ENCODE measurements around the gene UHRF2. TPM values are rescaled to one million over a fixed set of nuclear protein-coding genes. Genes with fewer than 3 reads are reported as not detected.

The UHRF2 gene
- total RNA-seq, 1 donor from 2014 or later, result 53.8 TPM

GRCh38 chr9:6426117-6426516, 13.1 kb downstream of the UHRF2 start:
- H3K9ac ChIP-seq (ENCODE audit: low read depth in 1 of 3, low read length in 3 of 3), result peak overlapping the region in 1 of 3 donors; percentile 43
- peaks cover 3 to 10% (median 4%) of the 10 kb centered on the region in 3 donors for H3K4me1 ChIP-seq (ENCODE audit: control insufficient read depth in 3 of 3, insufficient read depth in 3 of 3, low read length in 3 of 3)
- H3K36me3 ChIP-seq (ENCODE audit: control insufficient read depth in 3 of 3, insufficient read depth in 3 of 3, low read length in 3 of 3), result peaks cover 0 to 4% (median 0%) of the 10 kb centered on the region in 3 donors
- no peaks in the 10 kb centered on the region for H3K27me3 ChIP-seq (ENCODE audit: control insufficient read depth in 3 of 3, insufficient read depth in 3 of 3, low read length in 3 of 3)
- no peaks in the 10 kb centered on the region for H3K9me3 ChIP-seq (ENCODE audit: control insufficient read depth in 3 of 3, low read length in 3 of 3)
- no peak overlapping the region for H3K27ac ChIP-seq (ENCODE audit: low read depth, low read length)
- H3K4me3 ChIP-seq (ENCODE audit: low read length in 3 of 3), result no peak overlapping the region

DNA sequence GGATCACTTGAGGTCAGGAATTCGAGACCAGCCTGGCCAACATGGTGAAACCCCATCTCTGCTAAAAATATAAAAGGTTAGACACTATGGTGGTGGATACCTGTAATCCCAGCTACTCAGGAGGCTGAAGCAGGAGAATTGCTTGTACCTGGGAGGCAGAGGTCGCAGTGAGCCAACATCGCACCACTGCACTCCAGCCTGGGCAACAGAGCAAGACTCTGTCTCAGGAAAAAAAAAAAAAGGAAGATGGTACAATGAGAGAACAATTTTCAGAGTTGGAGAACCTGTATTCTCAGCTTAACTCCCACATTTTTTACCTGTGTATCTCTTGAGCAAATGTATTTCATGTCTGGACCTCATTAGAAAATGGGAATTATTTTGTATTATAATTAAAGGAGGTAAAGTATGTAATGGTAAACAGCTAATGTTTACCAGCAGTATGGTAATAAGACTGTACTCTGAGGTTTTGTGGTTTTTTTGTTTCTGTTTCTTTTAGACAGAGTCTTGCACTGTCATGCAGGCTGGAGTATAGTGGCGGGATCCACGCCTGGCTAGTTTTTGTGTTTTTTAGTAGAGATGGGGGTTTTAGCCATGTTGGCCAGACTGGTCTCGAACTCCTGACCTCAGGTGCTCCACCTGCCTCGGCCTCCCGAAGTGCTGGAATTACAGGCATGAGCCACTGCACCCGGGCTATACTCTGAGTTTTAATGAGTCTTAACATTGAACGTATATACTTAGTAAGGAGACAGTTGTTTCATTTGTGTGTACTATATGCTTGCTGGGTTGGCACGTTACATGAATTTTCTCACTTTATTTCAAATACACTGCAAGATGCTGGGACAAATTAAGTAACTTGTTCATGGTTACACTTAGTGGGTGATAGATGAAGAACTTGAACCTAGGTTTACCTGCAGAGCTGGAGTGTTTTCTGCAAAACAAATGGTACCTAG, 16.2 kb downstream of the UHRF2 start:
- Histone ChIP-seq H3K27me3 (ENCODE audit: control insufficient read depth in 3 of 3, insufficient read depth in 3 of 3, low read length in 3 of 3) (no peaks in the 10 kb centered on the region), H3K4me3 (ENCODE audit: low read length in 3 of 3) (no peak overlapping the region), H3K27ac (ENCODE audit: low read depth, low read length) (no peak overlapping the region), H3K9ac (ENCODE audit: low read depth in 1 of 3, low read length in 3 of 3) (no peak overlapping the region), H3K36me3 (ENCODE audit: control insufficient read depth in 3 of 3, insufficient read depth in 3 of 3, low read length in 3 of 3) (no peaks in the 10 kb centered on the region), H3K9me3 (ENCODE audit: control insufficient read depth in 3 of 3, low read length in 3 of 3) (no peaks in the 10 kb centered on the region), H3K4me1 (ENCODE audit: control insufficient read depth in 3 of 3, insufficient read depth in 3 of 3, low read length in 3 of 3) (peaks cover 3 to 11% (median 10%) of the 10 kb centered on the region in 3 donors)

GRCh38 chr9:6431038-6431437, 18.0 kb downstream of the UHRF2 start:
- Histone ChIP-seq H3K4me1 (ENCODE audit: control insufficient read depth in 3 of 3, insufficient read depth in 3 of 3, low read length in 3 of 3) (peaks cover 3 to 11% (median 8%) of the 10 kb centered on the region in 3 donors), H3K36me3 (ENCODE audit: control insufficient read depth in 3 of 3, insufficient read depth in 3 of 3, low read length in 3 of 3) (no peaks in the 10 kb centered on the region), H3K4me3 (ENCODE audit: low read length in 3 of 3) (no peak overlapping the region), H3K27me3 (ENCODE audit: control insufficient read depth in 3 of 3, insufficient read depth in 3 of 3, low read length in 3 of 3) (no peaks in the 10 kb centered on the region), H3K27ac (ENCODE audit: low read depth, low read length) (no peak overlapping the region), H3K9ac (ENCODE audit: low read depth in 1 of 3, low read length in 3 of 3) (no peak overlapping the region), H3K9me3 (ENCODE audit: control insufficient read depth in 3 of 3, low read length in 3 of 3) (no peaks in the 10 kb centered on the region)

DNA sequence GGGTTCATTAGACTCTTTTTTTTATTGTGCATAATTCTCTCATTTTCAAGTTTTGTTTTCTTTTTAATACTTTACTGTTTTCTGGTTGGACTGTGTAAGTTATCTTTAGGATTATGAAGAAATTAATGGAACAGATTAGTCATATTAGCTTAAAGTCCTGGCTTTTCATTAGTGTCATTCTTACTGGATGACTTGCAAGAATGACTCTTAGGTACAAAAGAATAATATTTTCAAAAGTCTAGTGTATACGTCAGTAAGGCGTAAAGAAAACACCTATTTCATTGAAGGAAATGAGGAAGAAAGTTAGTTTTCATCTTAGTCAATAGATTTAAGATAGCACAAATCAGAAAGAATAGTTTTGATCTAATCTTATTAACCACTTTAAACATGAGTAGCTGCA, 20.4 kb downstream of the UHRF2 start:
- H3K4me3 ChIP-seq (ENCODE audit: low read length in 3 of 3), result no peak overlapping the region
- no peak overlapping the region for H3K9ac ChIP-seq (ENCODE audit: low read depth in 1 of 3, low read length in 3 of 3)
- no peaks in the 10 kb centered on the region for H3K9me3 ChIP-seq (ENCODE audit: control insufficient read depth in 3 of 3, low read length in 3 of 3)
- no peaks in the 10 kb centered on the region for H3K36me3 ChIP-seq (ENCODE audit: control insufficient read depth in 3 of 3, insufficient read depth in 3 of 3, low read length in 3 of 3)
- no peak overlapping the region for H3K27ac ChIP-seq (ENCODE audit: low read depth, low read length)
- H3K27me3 ChIP-seq (ENCODE audit: control insufficient read depth in 3 of 3, insufficient read depth in 3 of 3, low read length in 3 of 3), result no peaks in the 10 kb centered on the region
- H3K4me1 ChIP-seq (ENCODE audit: control insufficient read depth in 3 of 3, insufficient read depth in 3 of 3, low read length in 3 of 3), result peaks cover 3 to 11% (median 3%) of the 10 kb centered on the region in 3 donors

GRCh38 chr9:6439051-6439703, 26.2 kb downstream of the UHRF2 start:
- Histone ChIP-seq H3K4me3 (ENCODE audit: low read length in 3 of 3) (no peak overlapping the region), H3K27ac (ENCODE audit: low read depth, low read length) (no peak overlapping the region), H3K4me1 (ENCODE audit: control insufficient read depth in 3 of 3, insufficient read depth in 3 of 3, low read length in 3 of 3) (peaks cover 0 to 3% (median 0%) of the 10 kb centered on the region in 3 donors), H3K9me3 (ENCODE audit: control insufficient read depth in 3 of 3, low read length in 3 of 3) (no peaks in the 10 kb centered on the region), H3K27me3 (ENCODE audit: control insufficient read depth in 3 of 3, insufficient read depth in 3 of 3, low read length in 3 of 3) (no peaks in the 10 kb centered on the region), H3K9ac (ENCODE audit: low read depth in 1 of 3, low read length in 3 of 3) (no peak overlapping the region), H3K36me3 (ENCODE audit: control insufficient read depth in 3 of 3, insufficient read depth in 3 of 3, low read length in 3 of 3) (no peaks in the 10 kb centered on the region)

GRCh38 chr9:6440405-6440804, 27.4 kb downstream of the UHRF2 start:
- peaks cover 0 to 3% (median 0%) of the 10 kb centered on the region in 3 donors for H3K4me1 ChIP-seq (ENCODE audit: control insufficient read depth in 3 of 3, insufficient read depth in 3 of 3, low read length in 3 of 3)
- H3K27me3 ChIP-seq (ENCODE audit: control insufficient read depth in 3 of 3, insufficient read depth in 3 of 3, low read length in 3 of 3), result no peaks in the 10 kb centered on the region

GRCh38 chr9:6441269-6441668, 28.3 kb downstream of the UHRF2 start:
- Histone ChIP-seq H3K9ac (ENCODE audit: low read depth in 1 of 3, low read length in 3 of 3) (no peak overlapping the region), H3K9me3 (ENCODE audit: control insufficient read depth in 3 of 3, low read length in 3 of 3) (no peaks in the 10 kb centered on the region), H3K27me3 (ENCODE audit: control insufficient read depth in 3 of 3, insufficient read depth in 3 of 3, low read length in 3 of 3) (no peaks in the 10 kb centered on the region), H3K36me3 (ENCODE audit: control insufficient read depth in 3 of 3, insufficient read depth in 3 of 3, low read length in 3 of 3) (no peaks in the 10 kb centered on the region), H3K4me3 (ENCODE audit: low read length in 3 of 3) (no peak overlapping the region), H3K4me1 (ENCODE audit: control insufficient read depth in 3 of 3, insufficient read depth in 3 of 3, low read length in 3 of 3) (peaks cover 0 to 3% (median 0%) of the 10 kb centered on the region in 3 donors), H3K27ac (ENCODE audit: low read depth, low read length) (no peak overlapping the region)

More at GRCh38 chr9:6440405-6440804, 27.4 kb downstream of the UHRF2 start:
- H3K9ac ChIP-seq (ENCODE audit: low read depth in 1 of 3, low read length in 3 of 3), result no peak overlapping the region
- H3K4me3 ChIP-seq (ENCODE audit: low read length in 3 of 3), result no peak overlapping the region
- H3K9me3 ChIP-seq (ENCODE audit: control insufficient read depth in 3 of 3, low read length in 3 of 3), result no peaks in the 10 kb centered on the region
- no peak overlapping the region for H3K27ac ChIP-seq (ENCODE audit: low read depth, low read length)
- no peaks in the 10 kb centered on the region for H3K36me3 ChIP-seq (ENCODE audit: control insufficient read depth in 3 of 3, insufficient read depth in 3 of 3, low read length in 3 of 3)

GRCh38 chr9:6443661-6444060, 30.7 kb downstream of the UHRF2 start:
- Histone ChIP-seq H3K4me3 (ENCODE audit: low read length in 3 of 3) (no peak overlapping the region), H3K9ac (ENCODE audit: low read depth in 1 of 3, low read length in 3 of 3) (no peak overlapping the region), H3K9me3 (ENCODE audit: control insufficient read depth in 3 of 3, low read length in 3 of 3) (no peaks in the 10 kb centered on the region), H3K27me3 (ENCODE audit: control insufficient read depth in 3 of 3, insufficient read depth in 3 of 3, low read length in 3 of 3) (no peaks in the 10 kb centered on the region), H3K36me3 (ENCODE audit: control insufficient read depth in 3 of 3, insufficient read depth in 3 of 3, low read length in 3 of 3) (no peaks in the 10 kb centered on the region), H3K4me1 (ENCODE audit: control insufficient read depth in 3 of 3, insufficient read depth in 3 of 3, low read length in 3 of 3) (peaks cover 0 to 7% (median 4%) of the 10 kb centered on the region in 3 donors), H3K27ac (ENCODE audit: low read depth, low read length) (no peak overlapping the region)

GRCh38 chr9:6444128-6444527, 31.1 kb downstream of the UHRF2 start:
- H3K27me3 ChIP-seq (ENCODE audit: control insufficient read depth in 3 of 3, insufficient read depth in 3 of 3, low read length in 3 of 3), result no peaks in the 10 kb centered on the region
- H3K4me3 ChIP-seq (ENCODE audit: low read length in 3 of 3), result no peak overlapping the region
- no peaks in the 10 kb centered on the region for H3K9me3 ChIP-seq (ENCODE audit: control insufficient read depth in 3 of 3, low read length in 3 of 3)
- peaks cover 2 to 10% (median 9%) of the 10 kb centered on the region in 3 donors for H3K4me1 ChIP-seq (ENCODE audit: control insufficient read depth in 3 of 3, insufficient read depth in 3 of 3, low read length in 3 of 3)
- no peak overlapping the region for H3K9ac ChIP-seq (ENCODE audit: low read depth in 1 of 3, low read length in 3 of 3)
- no peak overlapping the region for H3K27ac ChIP-seq (ENCODE audit: low read depth, low read length)
- no peaks in the 10 kb centered on the region for H3K36me3 ChIP-seq (ENCODE audit: control insufficient read depth in 3 of 3, insufficient read depth in 3 of 3, low read length in 3 of 3)

DNA sequence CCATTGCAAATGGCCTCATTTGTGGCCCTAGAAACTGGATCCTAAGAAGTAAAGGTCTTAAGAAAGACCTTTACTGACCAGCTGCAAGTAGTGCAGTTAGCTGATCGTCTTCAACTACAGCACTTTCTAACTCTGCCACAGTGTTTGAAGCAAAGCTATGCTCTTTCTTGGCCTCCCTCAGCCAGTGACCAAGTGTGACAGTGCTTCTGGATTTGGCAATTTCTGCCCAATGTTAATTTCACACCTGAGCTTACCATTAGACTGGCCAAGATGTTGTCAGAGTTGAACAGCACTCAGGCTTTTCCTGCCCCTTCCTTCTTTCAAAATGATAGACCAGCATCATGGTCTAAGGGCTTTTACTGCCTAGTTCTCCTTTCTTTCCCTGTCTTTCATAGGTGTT, 36.1 kb downstream of the UHRF2 start:
- Histone ChIP-seq H3K4me3 (ENCODE audit: low read length in 3 of 3) (no peak overlapping the region), H3K36me3 (ENCODE audit: control insufficient read depth in 3 of 3, insufficient read depth in 3 of 3, low read length in 3 of 3) (no peaks in the 10 kb centered on the region), H3K9me3 (ENCODE audit: control insufficient read depth in 3 of 3, low read length in 3 of 3) (no peaks in the 10 kb centered on the region), H3K9ac (ENCODE audit: low read depth in 1 of 3, low read length in 3 of 3) (peak overlapping the region in 1 of 3 donors; percentile 33), H3K4me1 (ENCODE audit: control insufficient read depth in 3 of 3, insufficient read depth in 3 of 3, low read length in 3 of 3) (peaks cover 15 to 24% (median 22%) of the 10 kb centered on the region in 3 donors), H3K27ac (ENCODE audit: low read depth, low read length) (no peak overlapping the region), H3K27me3 (ENCODE audit: control insufficient read depth in 3 of 3, insufficient read depth in 3 of 3, low read length in 3 of 3) (no peaks in the 10 kb centered on the region)
